ENCODE measurements around the gene ZDHHC1. TPM values are rescaled to one million over a fixed set of nuclear protein-coding genes. Genes with fewer than 3 reads are reported as not detected.
A peak's percentile ranks its signal among the peaks of the same experiment; 100 is the strongest.

ZDHHC1 gene
- polyA plus RNA-seq, 1 of the 3 experiments (the other 2 are of a cell fraction): 15.8 TPM

- TF ChIP-seq JUND (IDR thresholded peaks at IDR 0.05): no peak
- TF ChIP-seq MAX (IDR thresholded peaks at IDR 0.05; ENCODE audit: low read depth): no peak
- no peak for TF ChIP-seq SMC3 (IDR thresholded peaks at IDR 0.05; ENCODE audit: low read depth, low read length)
- no peak for TF ChIP-seq TEAD4 (IDR thresholded peaks at IDR 0.05; ENCODE audit: borderline replicate concordance, insufficient read depth)
- TF ChIP-seq, protein P1, sequence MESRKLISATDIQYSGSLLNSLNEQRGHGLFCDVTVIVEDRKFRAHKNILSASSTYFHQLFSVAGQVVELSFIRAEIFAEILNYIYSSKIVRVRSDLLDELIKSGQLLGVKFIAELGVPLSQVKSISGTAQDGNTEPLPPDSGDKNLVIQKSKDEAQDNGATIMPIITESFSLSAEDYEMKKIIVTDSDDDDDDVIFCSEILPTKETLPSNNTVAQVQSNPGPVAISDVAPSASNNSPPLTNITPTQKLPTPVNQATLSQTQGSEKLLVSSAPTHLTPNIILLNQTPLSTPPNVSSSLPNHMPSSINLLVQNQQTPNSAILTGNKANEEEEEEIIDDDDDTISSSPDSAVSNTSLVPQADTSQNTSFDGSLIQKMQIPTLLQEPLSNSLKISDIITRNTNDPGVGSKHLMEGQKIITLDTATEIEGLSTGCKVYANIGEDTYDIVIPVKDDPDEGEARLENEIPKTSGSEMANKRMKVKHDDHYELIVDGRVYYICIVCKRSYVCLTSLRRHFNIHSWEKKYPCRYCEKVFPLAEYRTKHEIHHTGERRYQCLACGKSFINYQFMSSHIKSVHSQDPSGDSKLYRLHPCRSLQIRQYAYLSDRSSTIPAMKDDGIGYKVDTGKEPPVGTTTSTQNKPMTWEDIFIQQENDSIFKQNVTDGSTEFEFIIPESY (IDR thresholded peaks at IDR 0.05; ENCODE audit: borderline replicate concordance, low read depth): no peak
- TF ChIP-seq TCF12 (IDR thresholded peaks at IDR 0.05): no peak
- Histone ChIP-seq H3K27me3 (ENCODE audit: insufficient read depth) (no peaks in the 10 kb centered on the region), H3K4me3 (ENCODE audit: low read depth in 2 of 2, low read length in 1 of 2) (no peak overlapping the region), H3K27ac (ENCODE audit: low read depth in 2 of 2, low read length in 1 of 2) (no peak overlapping the region; a peak in 1 of 4 replicates), H2AFZ (ENCODE audit: low read depth) (no peak overlapping the region), H3K9ac (no peak overlapping the region), H3K9me3 (no peaks in the 10 kb centered on the region), H3K4me1 (ENCODE audit: control insufficient read depth in 1 of 2, insufficient read depth in 2 of 2, low read depth in 1 of 2, low read length in 1 of 2) (peaks cover 18 to 60% of the 10 kb centered on the region in 2 experiments; a peak in 3 of 4 replicates), H3F3A (replicated peaks; ENCODE audit: insufficient read depth) (no peaks in the 10 kb centered on the region), H3K79me2 (ENCODE audit: insufficient read depth) (peaks cover 67% of the 10 kb centered on the region), H4K20me1 (ENCODE audit: insufficient read depth) (peaks cover 87% of the 10 kb centered on the region), H3K36me3 (replicated peaks in 1 of 2; ENCODE audit: control insufficient read depth in 1 of 2, insufficient read depth in 2 of 2, low read length in 1 of 2) (peaks cover 0 to 4% of the 10 kb centered on the region in 2 experiments), H3K9me2 (no peaks in the 10 kb centered on the region), H3K4me2 (no peak overlapping the region)
- WGBS (ENCODE audit: low lambda C conversion rate): 81% methylated on average over 2 of the region's 2 CpGs
- CTCF ChIA-PET: interaction anchor here (1.3 to 8.2 kb wide), 6 partner anchors 10 to 44 kb away, joined by 3 to 76 read pairs (median 4); partner anchors contain the start of genes HSD11B2 and ZDHHC1
- no peak for DNase-seq
- POLR2A ChIA-PET: no interaction called here
These were observed 44.7 kb upstream of the ZDHHC1 start for GRCh38 chr16:67460961-67461360.

DNA sequence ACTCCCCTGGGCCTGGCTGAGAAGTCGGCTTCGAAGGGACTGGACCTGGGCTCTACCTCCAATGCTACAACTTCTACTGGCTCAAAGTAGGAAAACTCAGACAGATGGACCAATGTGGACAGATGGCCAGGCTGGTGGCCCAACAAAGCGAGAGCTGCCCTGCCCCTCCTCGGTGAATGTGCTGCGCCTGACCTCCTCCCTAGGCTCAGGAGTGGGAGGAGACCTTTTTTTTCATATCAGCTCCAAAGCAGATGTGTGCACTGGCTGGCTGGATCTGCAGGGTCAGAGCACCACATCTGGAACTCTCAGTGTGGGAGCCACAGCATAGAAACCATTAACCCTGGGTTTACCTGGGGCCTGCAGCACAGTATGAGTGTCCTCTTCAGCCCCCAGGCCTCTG lies 43.9 kb upstream of the ZDHHC1 start:
- peaks cover 14 to 56% of the 10 kb centered on the region in 2 experiments; a peak in 3 of 4 replicates for H3K4me1 ChIP-seq (ENCODE audit: control insufficient read depth in 1 of 2, insufficient read depth in 2 of 2, low read depth in 1 of 2, low read length in 1 of 2)
- no peak overlapping the region for H2AFZ ChIP-seq (ENCODE audit: low read depth)
- ChIA-PET POLR2A (no interaction called here), CTCF (interaction anchor here (0.8 to 8.2 kb wide), 8 partner anchors 10 to 200 kb away, joined by 3 to 76 read pairs (median 3); partner anchors contain the start of gene HSD11B2)
- H3K9me2 ChIP-seq: no peaks in the 10 kb centered on the region
- no peak overlapping the region for H3K4me3 ChIP-seq (ENCODE audit: low read depth in 2 of 2, low read length in 1 of 2)
- H3K27me3 ChIP-seq (ENCODE audit: insufficient read depth): no peaks in the 10 kb centered on the region
- no peaks in the 10 kb centered on the region for H3F3A ChIP-seq (replicated peaks; ENCODE audit: insufficient read depth)
- H3K9ac ChIP-seq: no peak overlapping the region
- H3K9me3 ChIP-seq: no peaks in the 10 kb centered on the region
- peak overlapping the region in 1 of 2 experiments; percentile 30; a peak in 1 of 4 replicates for H3K27ac ChIP-seq (ENCODE audit: low read depth in 2 of 2, low read length in 1 of 2)
- no peak for DNase-seq
- 96% methylated on average over 3 of the region's 5 CpGs for WGBS (ENCODE audit: low lambda C conversion rate)
- peaks cover 0 to 4% of the 10 kb centered on the region in 2 experiments for H3K36me3 ChIP-seq (replicated peaks in 1 of 2; ENCODE audit: control insufficient read depth in 1 of 2, insufficient read depth in 2 of 2, low read length in 1 of 2)
- H4K20me1 ChIP-seq (ENCODE audit: insufficient read depth): peaks cover 87% of the 10 kb centered on the region
- no peak for TF ChIP-seq MAX (IDR thresholded peaks at IDR 0.05; ENCODE audit: low read depth)
- TF ChIP-seq FOXJ3 (CRISPR knock-in tag; IDR thresholded peaks at IDR 0.05): no peak
- TF ChIP-seq RCOR1 (IDR thresholded peaks at IDR 0.05; ENCODE audit: low read length): no peak
- TF ChIP-seq TCF12 (IDR thresholded peaks at IDR 0.05): no peak
- no peak for TF ChIP-seq CHD2 (IDR thresholded peaks at IDR 0.05; ENCODE audit: low read length, partially characterized antibody)
- no peak for TF ChIP-seq GABPA (IDR thresholded peaks at IDR 0.05; ENCODE audit: low read depth)
- no peak for TF ChIP-seq RXRA (IDR thresholded peaks at IDR 0.05; ENCODE audit: borderline replicate concordance, low read depth)
- H3K4me2 ChIP-seq: peak overlapping the region; percentile 44; the same call in 1 of the 2 replicates
- H3K79me2 ChIP-seq (ENCODE audit: insufficient read depth): peaks cover 61% of the 10 kb centered on the region
